K562 (cell line): ENCODE data around the gene TXNIP. TPM values are rescaled to one million over a fixed set of nuclear protein-coding genes. Genes with fewer than 3 reads are reported as not detected.

Source experiments
- CBFA2T3 ChIP-seq: fragments of 450-650 bp; IDR thresholded peaks from 2 replicates; pipeline ENCODE4 v1.6.1; 2017
- CEBPB ChIP-seq: fragments of 450-650 bp; IDR thresholded peaks from 2 replicates; pipeline ENCODE4 v1.6.1; 2016; ENCODE audit warnings: missing genetic modification characterization, missing compliant biosample characterization
- CEBPG ChIP-seq, 3 experiments: fragments of 200-800 bp in 1 of 3; sonication (Bioruptor generic) in 1 of 3; sonication (generic) in 1 of 3; formaldehyde crosslinking in 1 of 3; IDR thresholded peaks in 2 of 3; conservative IDR thresholded peaks in 1 of 3; 2 replicates each; pipeline versions ENCODE4 v1.6.1 to v1.8.0; 2016 to 2022; ENCODE audit warnings: missing compliant biosample characterization in 2 of 3, missing genetic modification characterization in 2 of 3, mild to moderate bottlenecking in 1 of 3, missing genetic modification reagents in 1 of 3
- CXXC5 ChIP-seq: fragments of 250-450 bp; sonication (Bioruptor Pico); IDR thresholded peaks from 2 replicates; pipeline ENCODE4 v1.8.0; 2022; ENCODE audit warnings: inconsistent platforms, mild to moderate bottlenecking, moderate library complexity
- EP400 ChIP-seq: fragments of 450-650 bp; IDR thresholded peaks from 2 replicates; pipeline ENCODE4 v1.6.1; 2017; ENCODE audit warnings: antibody characterized with exemption, mild to moderate bottlenecking, moderate library complexity
- ESRRA ChIP-seq: fragments of 450-650 bp; IDR thresholded peaks from 2 replicates; pipeline ENCODE4 v1.6.1; 2014; ENCODE audit warnings: low read depth, mild to moderate bottlenecking, moderate library complexity, borderline replicate concordance
- FOXK2 ChIP-seq, 2 experiments: fragments of 450-650 bp; IDR thresholded peaks in 1 of 2; conservative IDR thresholded peaks in 1 of 2; 2 replicates each; pipeline ENCODE4 v1.6.1; 2016; ENCODE audit warnings: low read depth in 2 of 2, mild to moderate bottlenecking in 1 of 2
- HBP1 ChIP-seq: fragments of 450-650 bp; formaldehyde crosslinking; IDR thresholded peaks from 2 replicates; pipeline ENCODE4 v1.4.0; 2022; ENCODE audit warnings: missing genetic modification characterization
- HDAC1 ChIP-seq, 2 experiments: fragments of 450-650 bp; IDR thresholded peaks; 2 replicates each; pipeline ENCODE4 v1.6.1; 2016 to 2017; ENCODE audit warnings: inconsistent platforms in 1 of 2, mild to moderate bottlenecking in 1 of 2, moderate library complexity in 1 of 2
- HOXB6 ChIP-seq: fragments of 250-450 bp; sonication (Bioruptor Pico); IDR thresholded peaks from 2 replicates; pipeline ENCODE4 v1.5.1; 2022; ENCODE audit warnings: mild to moderate bottlenecking, borderline replicate concordance
- ID3 ChIP-seq, 2 experiments: fragments of 250-450 bp in 1 of 2; fragments of 450-650 bp in 1 of 2; sonication (Bioruptor Pico) in 1 of 2; IDR thresholded peaks; 2 replicates each; pipeline versions ENCODE4 v1.6.1 to v1.8.0; 2016 to 2021; ENCODE audit warnings: mild to moderate bottlenecking in 2 of 2, moderate library complexity in 2 of 2, missing compliant biosample characterization in 1 of 2, missing genetic modification characterization in 1 of 2
- MYC ChIP-seq, 2 experiments: fragments of 250-450 bp in 1 of 2; sonication (Bioruptor Pico) in 1 of 2; IDR thresholded peaks; 2 replicates each; pipeline versions ENCODE4 v1.5.1 to v1.6.1; 2012 to 2021; ENCODE audit warnings: low read depth in 2 of 2, borderline replicate concordance in 1 of 2, improper control_type of control experiment in 1 of 2, low read length in 1 of 2, mild to moderate bottlenecking in 1 of 2, moderate library complexity in 1 of 2
- NFATC3 ChIP-seq: fragments of 450-650 bp; IDR thresholded peaks from 2 replicates; pipeline ENCODE4 v1.6.1; 2017; ENCODE audit warnings: mild to moderate bottlenecking
- PKNOX1 ChIP-seq: fragments of 450-650 bp; IDR thresholded peaks from 2 replicates; pipeline ENCODE4 v1.6.1; 2016
- RHOXF2B ChIP-seq: fragments of 250-450 bp; sonication (Bioruptor Pico); conservative IDR thresholded peaks from 2 replicates; pipeline ENCODE4 v1.5.1; 2021
- SIRT6 ChIP-seq: IDR thresholded peaks from one replicate; pipeline ENCODE4 v1.6.1; 2012; ENCODE audit warnings: low read depth, mild to moderate bottlenecking, control low read depth, inconsistent platforms, low read length, moderate library complexity
- TBL1XR1 ChIP-seq, 2 experiments: IDR thresholded peaks; 2 replicates each; pipeline ENCODE4 v1.6.1; 2012; ENCODE audit warnings: improper control_type of control experiment in 2 of 2, low read length in 2 of 2, mild to moderate bottlenecking in 1 of 2
- ZBTB1 ChIP-seq: sonication (generic); formaldehyde crosslinking; IDR thresholded peaks from 2 replicates; pipeline ENCODE4 v1.8.1; 2023; ENCODE audit warnings: missing genetic modification reagents, low read depth, mild to moderate bottlenecking, borderline replicate concordance
- ZNF384 ChIP-seq: IDR thresholded peaks from 2 replicates; pipeline ENCODE4 v1.6.1; 2012; ENCODE audit warnings: low read depth, low read length, improper control_type of control experiment
- ZNF512 ChIP-seq: IDR thresholded peaks from 2 replicates; pipeline ENCODE4 v1.6.1; 2016; ENCODE audit warnings: missing genetic modification characterization, missing compliant biosample characterization
- ZNF589 ChIP-seq: fragments of 200-800 bp; sonication (Bioruptor generic); IDR thresholded peaks from 2 replicates; pipeline ENCODE4 v1.6.1; 2016; ENCODE audit warnings: low read depth, missing genetic modification characterization, missing compliant biosample characterization
- polyA plus RNA-seq, 8 experiments: library from polyadenylated mRNA; depleted of rRNA in 4 of 8; stranded (reverse) in 5 of 8; unstranded in 3 of 8; fragments of >200 nt; fragmentation: Nextera tagmentation in 2 of 8; fragmentation: Illumina TruSeq in 1 of 8; extraction: Ambion mirVana in 2 of 8; extraction: Trizol in 1 of 8; gene quantifications; 2 replicates each; pipeline versions ENCODE4 v1.2.1 to v1.2.3, GENCODE V29; 2011 to 2014; ENCODE audit warnings: inconsistent platforms in 1 of 8, missing spikeins in 1 of 8
- total RNA-seq, 7 experiments: library from RNA; depleted of rRNA in 6 of 7; stranded (reverse); fragments of >200 nt in 6 of 7; fragmentation: Illumina TruSeq in 2 of 7; extraction: Trizol in 2 of 7; gene quantifications; 2 replicates each; pipeline versions ENCODE4 v1.2.1 to v1.2.3, GENCODE V29; 2011 to 2021; ENCODE audit warnings: low replicate concordance in 1 of 7

The TXNIP gene
- total and polyA plus RNA-seq, 9 of the 15 experiments (the other 6 are each of a cell fraction or from before 2014, with no cell fraction given): 120 to 499 (median 257) TPM

GRCh38 chr1:145985502-145986439 lies 10.6 kb downstream of the TXNIP start (continued):
- peak; percentile 20; the same call in 1 of the 2 replicates for TF ChIP-seq PKNOX1
- no peak for TF ChIP-seq SIRT6
- TF ChIP-seq ZNF512 (tag): no peak
- TF ChIP-seq ID3 (CRISPR knock-in tag; IDR thresholded peaks at IDR 0.05): no peak
- TF ChIP-seq ID3 (tag; IDR thresholded peaks at IDR 0.05): no peak
- TF ChIP-seq HDAC1 (IDR thresholded peaks at IDR 0.05): peak in 1 of 2 experiments; percentile 47; a peak in 2 of 4 replicates
- TF ChIP-seq ESRRA: 0 out of 2 replicates have a peak, but pooled peaks have one; percentile 11
- no peak for TF ChIP-seq NFATC3
- no peak for TF ChIP-seq HOXB6 (CRISPR knock-in tag)
- peak; percentile 22; the same call in 1 of the 2 replicates for TF ChIP-seq EP400
- TF ChIP-seq FOXK2 (conservative IDR thresholded peaks at IDR 0.05 in 1 of 2, IDR thresholded peaks at IDR 0.05 in 1 of 2; ENCODE audit: low read depth in 2 of 2): 0 out of 4 replicates have a peak, but pooled peaks of 1 of the 2 experiments have one; percentile 23
- 0 out of 2 replicates have a peak, but pooled peaks have one; percentile 24 for TF ChIP-seq HBP1 (CRISPR knock-in tag)
- peak; percentile 76 for TF ChIP-seq ZNF589 (CRISPR knock-in tag)
- peak; percentile 18; the same call in 1 of the 2 replicates for TF ChIP-seq MYC (IDR thresholded peaks at IDR 0.05; ENCODE audit: low read depth, low read length)
- TF ChIP-seq MYC (CRISPR knock-in tag; IDR thresholded peaks at IDR 0.05; ENCODE audit: borderline replicate concordance, low read depth): no peak
- peak; percentile 82 for TF ChIP-seq CEBPG (CRISPR knock-in tag; IDR thresholded peaks at IDR 0.05)
- peak; percentile 84 to 92 for TF ChIP-seq CEBPG (tag; conservative IDR thresholded peaks at IDR 0.05 in 1 of 2, IDR thresholded peaks at IDR 0.05 in 1 of 2)
- TF ChIP-seq RHOXF2B: no peak
- 0 out of 2 replicates have a peak, but pooled peaks have one; percentile 45 for TF ChIP-seq ZBTB1 (CRISPR knock-in tag)
- peak; percentile 96 for TF ChIP-seq ZNF384
- TF ChIP-seq CXXC5 (CRISPR knock-in tag): 0 out of 2 replicates have a peak, but pooled peaks have one; percentile 32
- peak in 1 of 2 experiments; percentile 20; a peak in 1 of 4 replicates for TF ChIP-seq TBL1XR1 (IDR thresholded peaks at IDR 0.05; ENCODE audit: low read length in 2 of 2)
- TF ChIP-seq CBFA2T3: peak; percentile 26; the same call in 1 of the 2 replicates
- peak; percentile 96 for TF ChIP-seq CEBPB (tag)
